HG03469 (cell line): ENCODE measurements around the gene CLNK.

Experiments
- ATAC-seq: cut with Tn5 transposase; IDR thresholded peaks from one replicate; pipeline ENCODE4 v1.9.1; 2021; ENCODE audit warnings: mild to moderate bottlenecking, moderate library complexity, moderate number of reproducible peaks; ENCODE audit not compliant: unreplicated experiment

CLNK gene

DNA sequence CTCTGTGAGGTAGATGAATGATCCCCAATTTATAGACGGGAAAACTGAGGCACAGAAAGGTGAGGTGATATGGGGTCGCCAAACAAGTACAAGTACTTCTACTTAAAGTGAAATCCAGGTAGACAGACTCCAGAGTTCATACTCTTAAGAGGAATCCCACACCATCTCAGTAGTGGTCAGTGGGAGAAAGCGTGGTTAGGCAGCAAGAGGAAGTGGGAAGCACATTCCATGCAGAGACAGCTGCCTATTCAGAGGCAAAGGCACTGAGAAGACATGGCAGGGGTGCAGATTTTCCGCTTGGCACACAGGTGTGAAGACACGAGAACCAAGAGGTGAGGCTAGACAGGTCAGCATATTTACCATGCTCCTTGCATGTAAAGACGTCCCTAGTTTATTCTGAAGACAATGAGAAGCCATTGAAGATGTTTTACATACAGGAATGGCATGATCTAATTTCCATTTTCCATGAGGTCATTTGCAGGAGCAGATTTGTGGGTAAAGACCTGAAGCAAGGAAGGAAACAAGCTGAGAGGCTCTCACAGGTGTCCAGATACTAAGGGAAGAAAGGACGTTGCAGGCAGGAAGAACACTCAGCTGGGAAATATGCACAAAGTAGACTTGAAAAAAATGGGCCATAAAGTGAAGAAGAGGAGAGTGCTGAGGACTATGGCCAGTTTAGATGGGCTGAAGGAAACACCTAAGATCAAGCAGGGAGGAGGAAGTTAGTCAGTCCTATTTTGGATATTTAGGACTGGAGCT lies 17.3 kb upstream of the CLNK start:
- no peak for ATAC-seq

DNA sequence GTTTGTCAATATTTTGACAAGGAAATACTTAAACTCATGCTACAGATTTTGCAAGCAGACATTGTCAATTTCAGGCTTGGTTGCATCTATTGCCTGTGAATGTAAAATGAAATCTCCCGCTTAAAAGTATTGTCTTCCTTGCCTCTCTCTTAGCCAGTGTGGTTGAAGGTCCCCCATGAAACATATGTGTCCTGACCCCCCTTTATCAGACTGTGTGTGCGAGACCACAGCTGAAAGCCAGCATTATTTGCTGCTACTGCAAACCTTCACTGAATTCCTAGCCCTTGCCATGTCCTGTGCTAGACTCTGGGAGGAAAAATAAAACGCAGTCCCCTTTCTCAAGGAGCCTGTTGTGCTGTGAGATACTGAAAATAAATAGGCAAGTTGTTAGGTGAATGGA lies 16.6 kb upstream of the CLNK start:
- no peak for ATAC-seq

DNA sequence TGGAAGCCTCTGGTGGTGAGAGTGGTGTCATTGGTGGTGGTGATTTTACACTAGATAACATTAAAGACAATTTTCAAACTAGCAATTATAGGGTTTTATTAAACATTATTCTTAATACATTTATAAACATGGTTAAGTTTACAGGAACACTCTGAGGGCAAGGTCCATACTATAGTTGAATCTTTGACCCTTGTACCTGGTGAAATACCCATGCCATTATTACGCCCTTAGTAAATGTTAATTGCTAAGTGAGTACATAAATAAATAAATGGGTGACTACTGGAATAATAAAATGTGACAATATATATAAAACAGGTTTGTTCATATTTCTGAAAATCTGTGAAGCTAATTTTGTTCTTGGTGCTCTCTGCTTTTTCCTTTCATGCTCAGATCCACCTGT lies 13.6 kb upstream of the CLNK start:
- no peak for ATAC-seq

DNA sequence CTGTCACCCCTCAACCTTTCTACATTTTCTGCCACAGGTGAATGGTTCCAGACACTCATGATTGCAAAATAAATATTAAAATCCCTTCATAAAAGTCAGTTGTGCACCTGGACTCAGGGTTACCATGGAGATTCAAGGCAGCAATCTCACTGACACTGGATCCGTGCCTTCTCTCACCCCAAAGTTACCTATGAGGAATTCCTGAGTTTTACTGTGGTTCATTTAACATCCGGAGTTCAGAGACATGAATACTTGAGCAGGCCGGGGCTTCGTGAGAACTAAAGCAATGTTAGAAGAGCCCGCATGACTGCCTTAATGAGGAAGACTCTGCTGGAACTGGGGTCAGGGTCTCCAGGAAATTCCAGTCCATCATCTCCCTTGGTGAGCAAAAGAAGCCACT lies 12.5 kb upstream of the CLNK start:
- ATAC-seq, result no peak

DNA sequence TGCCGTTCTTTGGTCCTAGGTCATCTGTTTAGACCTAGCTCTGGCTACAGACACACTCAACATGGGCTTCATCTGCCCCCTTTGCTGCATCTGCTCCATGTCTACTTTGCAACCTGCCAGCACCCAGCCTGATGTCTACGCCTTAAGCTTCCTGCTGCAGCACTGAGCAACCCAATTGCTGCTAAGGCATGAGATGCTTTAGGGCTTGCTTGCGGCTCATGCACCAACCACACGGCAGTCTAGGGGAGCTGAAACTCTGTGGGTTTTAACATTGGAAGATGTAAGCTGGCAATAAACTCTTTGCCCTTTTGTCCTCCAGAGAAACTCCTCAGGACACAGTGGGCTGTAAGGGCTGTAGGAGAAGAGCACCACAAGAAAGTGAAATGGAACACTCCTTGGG lies 11.7 kb upstream of the CLNK start:
- ATAC-seq, result no peak

DNA sequence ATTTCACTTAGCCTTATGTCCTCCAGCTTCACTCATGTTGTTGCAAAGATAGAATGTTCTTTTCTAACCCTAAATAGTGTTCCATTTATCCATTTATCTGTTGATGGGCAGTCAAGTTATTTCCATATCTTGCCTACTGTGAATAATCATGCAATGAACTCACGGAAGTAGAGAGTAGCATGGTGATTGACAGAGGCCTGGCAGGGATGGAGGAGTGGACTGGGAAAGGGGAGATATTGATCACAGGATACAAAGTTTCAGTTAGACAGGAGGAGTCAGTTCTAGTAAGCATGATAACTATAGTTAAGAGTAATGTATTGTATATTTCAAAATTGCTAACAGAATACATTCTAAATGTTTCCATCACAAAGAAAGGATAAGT lies 10.3 kb upstream of the CLNK start:
- ATAC-seq, result no peak

DNA sequence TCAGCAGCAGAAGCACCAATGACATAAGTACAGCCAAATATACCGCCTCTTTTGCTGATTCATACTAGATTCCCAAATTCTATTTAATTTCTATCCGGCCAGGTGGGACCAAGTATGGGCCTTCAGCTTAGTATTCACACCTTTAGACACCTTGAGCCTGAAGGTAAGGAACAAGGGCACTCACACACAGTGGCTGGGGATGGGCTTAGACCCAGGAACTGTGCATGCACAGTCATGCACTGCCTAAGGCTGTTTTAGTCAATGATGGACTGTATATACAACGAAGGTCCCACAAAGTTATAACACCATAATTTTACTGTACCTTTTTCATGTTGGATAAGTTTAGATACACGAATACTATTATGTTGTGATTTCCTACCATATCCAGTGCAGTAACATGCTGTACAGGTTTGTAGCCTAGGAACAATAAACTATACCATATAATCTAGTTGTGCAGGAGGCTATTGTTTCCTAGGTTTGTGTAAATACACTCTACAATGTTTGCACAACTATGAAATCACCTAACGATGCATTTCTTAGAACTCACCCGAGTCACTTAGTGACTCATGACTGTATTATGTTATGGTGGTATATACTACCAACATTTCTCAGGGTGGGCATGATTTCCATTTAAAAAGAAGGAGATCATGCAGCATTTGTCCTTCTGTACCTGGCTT lies 9.7 kb upstream of the CLNK start:
- no peak for ATAC-seq

DNA sequence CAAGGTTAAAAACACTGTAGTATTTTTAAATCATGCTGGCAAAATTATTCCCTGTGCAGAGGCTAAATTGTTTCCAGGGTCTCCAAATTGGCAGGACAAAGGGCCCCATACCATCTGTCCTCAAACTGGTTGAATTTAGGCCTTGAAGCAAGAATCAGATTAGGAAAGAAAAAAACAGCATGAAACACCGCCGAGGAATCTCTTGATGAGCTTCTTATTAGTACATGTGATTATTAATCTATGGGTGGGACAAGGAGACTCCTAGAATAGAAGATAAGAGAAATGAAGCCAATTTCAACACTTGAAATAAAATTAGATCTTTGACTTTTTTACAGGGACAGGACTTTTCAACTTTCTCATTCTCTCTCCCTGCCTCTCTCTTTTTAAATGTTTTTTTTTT lies 7.1 kb upstream of the CLNK start:
- ATAC-seq, result no peak

DNA sequence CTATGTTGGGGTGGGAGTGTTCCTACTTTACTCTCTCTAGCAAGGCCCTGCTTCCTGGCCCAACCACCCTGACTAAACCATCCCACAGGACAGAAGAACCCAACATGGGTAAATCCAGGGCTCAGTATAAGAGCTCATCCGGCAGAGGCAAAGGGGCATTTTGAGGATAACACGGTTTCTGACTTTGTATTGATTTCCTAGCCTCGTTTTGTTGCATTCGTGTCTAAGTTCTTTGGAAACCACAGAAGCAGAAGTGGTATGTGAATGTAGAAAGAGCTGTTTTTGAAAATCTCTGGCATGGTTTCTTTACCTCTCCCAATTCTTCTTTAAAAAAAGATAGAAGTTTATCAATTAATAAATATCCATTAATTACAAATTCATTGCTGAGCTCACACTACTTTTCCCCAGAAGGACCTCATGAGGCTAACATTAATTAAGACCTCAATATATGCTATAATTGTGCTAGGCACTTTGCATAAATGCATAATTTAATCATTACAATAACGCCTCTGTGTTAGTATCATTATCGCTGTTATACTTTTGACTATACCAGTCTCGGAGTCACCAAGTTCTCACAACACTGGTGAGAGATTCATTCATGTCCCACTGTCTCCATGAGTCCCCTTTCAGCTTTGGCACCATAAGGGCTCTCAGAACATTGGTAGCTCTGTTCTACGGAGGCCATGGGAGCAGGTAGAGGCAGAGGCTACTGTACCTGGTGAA lies 5.8 kb upstream of the CLNK start:
- ATAC-seq, result peak; percentile 45

DNA sequence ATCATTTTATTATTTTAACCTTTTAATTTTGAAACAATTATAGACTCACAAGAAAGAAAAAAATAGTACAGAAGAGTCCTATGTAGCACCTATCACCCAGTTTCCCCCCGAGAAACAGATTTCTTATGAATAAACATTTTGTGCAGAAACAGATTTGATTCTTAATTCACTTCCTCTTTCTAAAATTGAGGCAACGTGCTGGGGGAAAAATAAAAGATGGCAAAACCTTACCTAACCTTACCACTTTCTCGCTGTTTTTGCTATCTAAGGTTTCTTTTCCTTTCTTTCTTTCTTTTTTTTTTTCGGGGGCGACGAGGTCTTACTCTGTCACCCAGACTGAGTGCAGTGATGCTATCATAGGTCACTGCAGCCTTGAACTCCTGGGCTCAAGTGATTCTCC lies 4.3 kb upstream of the CLNK start:
- ATAC-seq, result no peak

DNA sequence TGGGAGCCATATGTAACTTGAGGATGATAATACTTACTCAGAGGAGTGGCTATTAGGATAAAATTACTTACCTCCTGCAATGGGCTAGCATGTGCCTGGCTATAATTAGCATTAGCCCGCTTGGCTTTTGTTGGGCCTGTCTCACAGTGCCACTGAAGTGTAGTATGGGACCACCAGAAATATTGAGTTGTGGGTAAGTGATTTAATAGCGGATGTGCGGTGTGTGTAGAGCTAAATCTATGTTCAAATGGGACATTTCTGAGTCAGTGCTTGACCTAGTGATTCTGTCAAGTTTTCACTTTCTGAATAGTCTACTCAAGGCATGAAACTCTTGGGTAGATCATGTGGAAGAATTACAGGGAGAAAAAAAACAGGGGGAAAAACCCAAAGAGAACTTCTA lies 3.5 kb upstream of the CLNK start:
- peak; percentile 28 for ATAC-seq

DNA sequence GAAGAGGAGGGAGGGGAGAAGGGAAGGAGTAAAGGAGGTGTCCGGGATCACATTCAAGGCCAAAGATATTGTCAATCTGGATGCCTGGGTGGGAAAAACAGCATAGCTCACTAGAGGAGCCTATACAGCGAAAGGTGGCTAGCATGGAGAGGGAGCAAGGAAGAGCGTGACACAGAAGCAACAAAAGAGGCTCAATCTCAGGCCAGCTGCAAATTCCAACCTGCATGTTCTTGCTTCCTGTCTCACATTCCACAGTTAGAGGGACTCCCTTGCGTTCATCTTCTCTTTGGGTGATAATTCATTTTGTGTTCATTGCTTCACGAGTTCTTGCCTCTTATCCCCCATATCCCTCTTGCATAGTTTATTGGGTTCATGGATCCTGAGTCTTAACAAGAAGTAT lies 3.0 kb upstream of the CLNK start:
- ATAC-seq, result no peak

DNA sequence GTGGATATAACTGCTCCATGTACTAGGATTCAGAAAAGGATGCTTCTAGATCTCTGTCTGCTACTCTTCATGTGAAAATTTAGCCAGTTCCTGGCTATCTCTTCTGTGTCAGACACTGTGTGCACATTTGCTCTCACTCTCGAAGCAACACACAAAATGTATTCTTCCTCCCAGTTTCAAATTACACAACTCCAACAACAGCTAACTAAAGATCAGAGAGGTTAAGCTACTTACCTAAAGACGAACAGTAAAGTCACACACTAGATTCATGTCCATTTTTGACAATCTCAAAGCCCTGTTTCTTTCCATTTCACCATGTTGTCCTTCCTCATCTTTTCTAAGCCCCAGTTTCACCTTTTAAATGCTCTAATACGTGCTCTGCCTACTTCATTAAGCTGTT lies 2.2 kb downstream of the CLNK start:
- no peak for ATAC-seq

DNA sequence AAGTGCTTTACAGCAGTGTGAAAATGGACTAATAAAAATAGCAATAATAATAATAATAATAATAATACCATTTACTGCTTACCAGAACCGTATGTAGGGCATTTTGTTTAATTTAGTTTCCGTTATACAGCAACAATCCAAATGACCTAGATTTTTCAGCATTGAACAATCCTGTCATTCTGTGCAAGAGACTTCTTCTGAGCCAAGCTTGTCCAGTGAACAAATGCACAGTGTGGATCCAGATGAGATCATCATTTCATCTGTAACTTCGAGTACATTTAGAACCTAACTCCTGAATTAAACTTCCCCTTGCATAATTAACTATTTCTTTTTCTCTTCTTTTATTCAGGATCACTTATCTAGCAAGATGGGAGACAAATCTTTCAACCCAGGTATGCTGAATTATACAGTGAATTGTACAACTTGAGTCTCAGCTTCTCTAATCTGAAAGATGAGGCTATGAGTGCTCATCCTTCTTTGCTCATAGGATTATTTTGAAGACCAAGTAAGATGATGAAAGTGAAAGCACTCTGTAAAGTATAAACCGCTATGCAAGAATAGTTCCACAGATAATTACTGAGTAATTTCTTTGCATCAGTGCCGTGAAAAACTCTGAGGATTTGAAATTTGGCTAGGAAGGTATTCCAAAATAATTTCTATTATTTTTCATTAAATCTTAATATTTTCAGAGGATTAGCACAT lies 6.6 kb downstream of the CLNK start:
- peak; percentile 37 for ATAC-seq

DNA sequence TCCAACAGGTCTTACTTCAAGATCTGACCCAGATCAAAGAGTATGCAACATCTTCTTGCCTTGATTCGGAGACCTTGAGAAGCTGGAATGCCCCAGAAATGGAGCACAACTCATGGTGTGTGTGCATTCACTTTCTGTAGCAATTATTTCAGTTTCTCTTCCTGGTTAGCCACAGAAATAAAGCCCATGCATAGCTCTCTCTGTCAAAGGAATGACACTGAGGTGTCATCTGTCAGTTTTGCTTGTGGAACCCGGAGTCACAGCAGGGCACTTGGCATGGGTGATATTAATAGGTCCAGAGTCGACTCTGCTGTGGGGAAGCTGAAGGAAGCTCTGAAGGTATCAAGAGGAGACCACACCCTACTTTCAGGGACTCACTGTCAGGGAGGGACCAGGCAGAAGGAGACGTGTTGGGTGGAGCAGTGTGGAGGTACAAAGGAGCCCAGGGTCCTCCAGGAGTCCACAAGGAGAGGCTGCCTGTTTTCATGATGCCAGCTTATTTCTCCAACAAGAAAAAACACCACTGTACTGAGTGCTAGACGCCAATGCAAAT lies 10.7 kb downstream of the CLNK start:
- ATAC-seq, result peak; percentile 53

DNA sequence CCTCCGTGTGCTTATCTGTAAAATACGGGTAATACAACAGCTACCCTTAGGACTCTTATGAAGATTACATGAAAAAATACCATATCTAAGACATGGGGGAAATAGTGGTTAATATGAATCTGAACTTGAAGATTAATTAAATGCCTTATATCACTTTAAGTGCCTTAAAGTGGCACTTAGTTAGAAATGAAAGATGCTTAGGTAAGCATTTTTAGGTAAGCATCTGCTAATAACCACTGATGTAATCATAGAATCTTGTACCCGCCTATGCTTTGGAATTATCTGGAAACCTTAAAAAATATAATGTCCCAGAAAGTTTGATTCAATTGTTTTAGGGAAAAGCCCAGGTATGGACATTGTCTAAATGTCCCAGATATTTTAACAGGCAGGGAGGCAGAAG lies 12.2 kb downstream of the CLNK start:
- ATAC-seq, result no peak

DNA sequence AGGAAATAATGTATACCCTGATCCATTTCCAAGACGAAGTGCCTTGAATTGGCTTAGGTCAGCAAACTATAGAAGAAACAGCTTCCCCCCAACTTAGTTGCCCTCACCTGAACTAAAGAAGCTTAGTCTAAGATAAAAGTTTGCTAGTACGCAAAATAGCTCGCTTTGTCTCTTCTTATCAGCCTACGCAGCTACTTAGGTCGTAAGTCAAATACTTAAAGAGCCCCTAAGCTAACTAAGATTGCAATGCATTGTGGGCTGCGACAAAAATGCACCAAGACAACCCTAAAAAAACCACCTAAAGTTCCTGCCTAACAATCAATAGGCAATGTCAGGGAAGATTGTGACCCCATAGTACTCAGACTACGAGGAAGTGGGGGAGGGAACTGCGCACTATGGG lies 12.8 kb downstream of the CLNK start:
- no peak for ATAC-seq

DNA sequence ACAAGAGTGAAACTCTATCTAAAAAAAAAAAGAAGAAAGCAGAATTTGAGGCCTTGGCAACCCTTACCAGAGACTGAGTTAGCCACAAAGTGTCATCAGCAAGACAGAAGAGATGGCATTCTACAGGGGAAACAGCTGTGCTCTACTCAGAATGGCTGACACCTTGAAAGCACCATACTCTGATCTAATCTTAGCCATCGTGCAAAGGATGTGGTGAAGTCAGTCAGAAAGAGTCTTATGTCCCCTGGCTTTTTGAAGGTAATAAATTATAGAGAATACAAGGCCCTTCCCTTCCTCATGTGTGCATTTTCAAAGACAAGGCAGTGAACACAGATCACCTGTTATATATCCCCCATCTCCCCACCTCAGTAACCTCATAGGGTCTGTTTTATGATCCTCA lies 13.2 kb downstream of the CLNK start:
- peak; percentile 92 for ATAC-seq

DNA sequence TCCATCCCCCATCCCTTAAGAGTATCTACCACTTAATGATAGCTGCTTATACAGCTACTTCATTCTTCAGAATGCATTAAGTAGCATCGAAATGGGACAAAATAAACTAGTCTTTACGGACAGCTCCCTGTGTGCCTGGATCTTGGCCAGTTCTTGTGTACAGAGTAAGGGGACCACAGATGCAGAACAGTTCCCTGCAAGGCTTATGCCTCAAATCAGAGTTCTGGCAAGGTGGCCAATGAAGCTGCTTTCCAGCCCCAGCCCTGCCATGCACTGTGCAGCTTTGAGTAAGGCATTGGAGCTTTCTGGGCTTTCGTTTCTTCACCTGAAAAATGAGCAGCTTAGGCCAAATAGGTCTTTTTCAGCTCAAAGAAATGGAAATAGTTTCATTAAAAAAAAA lies 14.2 kb downstream of the CLNK start:
- no peak for ATAC-seq

DNA sequence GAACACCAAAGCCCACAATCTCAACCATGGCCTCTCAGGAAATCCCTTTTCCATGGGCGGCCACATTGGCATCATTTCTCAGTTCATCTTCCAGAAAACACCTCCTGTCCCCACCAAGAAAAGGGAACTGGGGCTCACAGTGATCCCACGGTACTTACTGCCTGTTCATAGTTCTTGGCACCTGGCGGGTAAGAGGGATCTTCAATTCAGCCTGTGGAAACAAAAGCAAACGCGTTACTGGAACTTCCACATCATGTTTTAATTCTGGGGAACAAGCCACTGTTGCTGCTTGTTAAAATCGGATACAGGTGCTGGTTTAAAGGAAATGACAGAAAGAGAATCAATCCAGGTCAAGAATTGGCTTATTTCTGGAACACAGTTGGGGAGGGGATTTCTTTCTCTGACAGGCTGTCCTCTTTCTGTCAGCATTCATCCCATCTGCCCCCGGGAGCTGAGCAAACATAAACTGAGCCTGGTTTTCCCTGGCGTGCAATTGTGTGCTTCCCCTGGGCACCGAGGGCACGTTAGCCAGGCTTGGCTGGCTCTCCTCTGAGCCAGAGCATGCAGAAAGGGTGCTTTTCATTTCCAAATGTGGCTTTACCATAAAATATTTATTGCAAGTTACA lies 16.8 kb downstream of the CLNK start:
- no peak for ATAC-seq

DNA sequence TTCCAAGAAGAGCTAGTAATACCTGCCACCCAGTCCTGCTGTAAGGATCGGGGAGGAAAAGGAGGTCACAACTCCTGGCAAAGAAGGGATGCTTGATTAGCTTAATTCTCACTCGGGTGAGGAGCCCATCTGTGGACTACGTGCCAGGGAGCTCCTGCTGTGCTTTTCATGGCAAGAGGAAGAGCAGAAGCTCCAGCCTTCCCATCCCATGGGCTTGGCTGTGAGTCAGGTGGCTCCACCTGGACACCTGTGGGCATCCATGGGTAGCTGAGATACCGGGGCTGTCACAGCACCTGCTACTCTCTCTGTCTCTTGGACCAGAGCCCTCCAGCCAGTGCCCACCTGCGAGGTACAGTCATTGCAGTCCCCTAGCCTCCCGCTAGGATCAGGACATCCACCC lies 18.0 kb downstream of the CLNK start:
- no peak for ATAC-seq
